Right ventricle myocardium superior (tissue), 1 donor: ENCODE data around the gene MPND. TPM values are rescaled to one million over a fixed set of nuclear protein-coding genes. Genes with fewer than 3 reads are reported as not detected.
A peak's percentile ranks its signal among the peaks of the same experiment; 100 is the strongest.
"Not testable (repeated sequence)": the region's sequence is repeated elsewhere in the genome, so short reads cannot be mapped to it uniquely, and the experiment has no call there.

Source experiments
- ATAC-seq: fragments of 200-7000 bp; cut with Tn5 transposase; one replicate; pipeline ENCODE4 v1.9.1; 2020; ENCODE audit warnings: mild to moderate bottlenecking; ENCODE audit not compliant: poor library complexity
- DNase-seq: peaks from one replicate; pipeline ENCODE4 v3.0.0-alpha.2; 2020
- intact Hi-C: fragments of 100-400 bp; cut with DNase I; formaldehyde crosslinking; loops from one replicate; pipeline ENCODE4 v1.11.2; 2022
- total RNA-seq: library from RNA; stranded (reverse); fragmentation: NEBNext Ultra II Directional; extraction: Animal tissue kit (Norgen Biotek cat#: 25700); gene quantifications from one replicate; pipeline ENCODE4 v1.2.1, GENCODE V29; 2021
- donor health status: DM: no; HTN: yes; CAD: no; lungs with severe emphysema.

MPND gene
- total RNA-seq, 1 donor from 2014 or later, result 16.6 TPM

GRCh38 chr19:4316956-4317355 lies 26.4 kb upstream of the MPND start:
- intact Hi-C loops, result no loop called here
- DNase-seq (no peak), ATAC-seq (no peak)

- ATAC-seq, result no peak
- DNase-seq, result no peak
- intact Hi-C loops, result no loop called here
Observed at GRCh38 chr19:4318460-4318859, 24.9 kb upstream of the MPND start.

DNA sequence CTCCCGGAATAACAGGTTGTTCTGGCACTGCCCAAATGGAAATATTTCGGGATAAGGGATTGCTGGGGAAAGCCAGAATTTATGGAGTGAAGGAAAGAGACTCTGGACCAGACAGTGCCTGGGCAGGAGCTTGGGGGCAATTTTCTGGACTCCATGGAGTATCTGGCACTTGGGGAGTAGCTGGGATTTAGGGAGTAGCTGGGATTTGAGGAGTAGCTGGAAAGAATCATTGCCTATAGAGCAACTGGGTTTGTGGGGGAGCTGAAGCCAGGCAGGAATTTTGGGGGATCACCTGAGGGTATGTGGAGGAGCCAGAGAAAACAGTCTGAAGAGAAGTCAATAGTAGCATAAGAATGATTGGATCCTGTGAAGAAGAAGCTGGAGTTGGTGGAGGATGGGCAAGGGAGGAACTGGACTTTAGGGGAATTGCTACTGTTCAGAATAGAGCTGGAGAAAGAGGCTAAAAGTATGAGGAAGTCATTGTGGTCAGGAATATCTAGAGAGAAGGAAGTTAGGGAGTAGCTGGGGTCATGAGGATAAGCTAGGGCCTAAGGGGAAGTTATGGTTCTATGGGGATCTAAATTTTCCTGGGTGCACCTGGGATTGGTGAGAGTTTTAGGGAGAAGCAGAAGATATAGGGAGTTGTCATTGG lies 24.2 kb upstream of the MPND start:
- ATAC-seq (no peak), DNase-seq (no peak)
- intact Hi-C loops, result no loop called here

DNA sequence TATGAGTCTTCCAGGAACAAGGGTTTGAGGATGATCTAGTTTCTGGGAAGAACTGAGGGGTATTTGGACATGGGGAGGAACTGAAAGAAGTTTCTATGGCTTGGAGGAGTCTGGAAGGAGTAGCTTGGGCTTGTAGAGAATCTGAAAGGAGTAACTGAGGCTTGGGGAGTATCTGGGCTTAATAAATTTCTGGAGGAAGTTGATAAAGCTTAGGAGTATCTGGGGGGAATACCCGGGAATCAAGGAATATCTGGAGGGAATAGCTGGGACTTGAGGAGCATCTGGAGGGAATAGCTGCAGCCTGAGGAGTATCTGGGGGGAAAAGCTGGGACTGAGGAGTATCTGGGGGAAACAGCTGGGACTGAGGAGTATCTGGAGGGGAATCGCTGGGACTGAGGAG lies 22.9 kb upstream of the MPND start:
- intact Hi-C loops, result no loop called here
- ATAC-seq (no peak), DNase-seq (no peak)

DNA sequence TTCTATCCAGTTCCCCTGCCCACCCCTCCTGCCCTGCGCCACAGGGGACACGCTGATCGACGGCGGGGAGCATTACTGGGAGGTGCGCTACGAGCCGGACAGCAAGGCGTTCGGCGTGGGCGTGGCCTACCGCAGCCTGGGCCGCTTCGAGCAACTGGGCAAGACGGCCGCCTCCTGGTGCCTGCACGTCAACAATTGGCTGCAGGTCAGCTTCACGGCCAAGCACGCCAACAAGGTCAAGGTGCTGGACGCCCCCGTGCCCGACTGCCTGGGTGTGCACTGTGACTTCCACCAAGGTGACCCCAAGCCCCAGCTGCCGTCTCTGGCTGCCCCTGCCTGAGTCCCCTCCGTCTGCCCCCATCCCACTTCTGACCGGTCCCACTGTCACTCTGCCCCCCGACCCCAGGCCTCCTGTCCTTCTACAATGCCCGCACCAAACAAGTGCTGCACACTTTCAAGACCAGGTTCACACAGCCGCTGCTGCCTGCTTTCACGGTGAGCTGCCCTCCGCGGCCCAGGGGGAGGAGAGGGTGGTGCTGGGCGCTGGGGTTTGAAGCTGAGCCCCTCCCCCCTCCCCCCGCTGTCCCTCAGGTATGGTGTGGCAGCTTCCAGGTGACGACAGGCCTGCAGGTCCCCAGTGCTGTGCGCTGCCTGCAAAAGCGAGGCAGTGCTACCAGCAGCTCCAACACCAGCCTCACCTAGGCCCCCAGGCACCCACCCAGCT lies 20.3 kb upstream of the MPND start:
- intact Hi-C loops, result no loop called here
- no peak for ATAC-seq
- DNase-seq, result no peak

GRCh38 chr19:4323692-4324091 lies 19.7 kb upstream of the MPND start:
- intact Hi-C loops, result no loop called here
- DNase-seq (no peak), ATAC-seq (no peak)

- DNase-seq, result no peak
- intact Hi-C loops, result no loop called here
- no peak for ATAC-seq
Observed at GRCh38 chr19:4324228-4324627, 19.1 kb upstream of the MPND start.

DNA sequence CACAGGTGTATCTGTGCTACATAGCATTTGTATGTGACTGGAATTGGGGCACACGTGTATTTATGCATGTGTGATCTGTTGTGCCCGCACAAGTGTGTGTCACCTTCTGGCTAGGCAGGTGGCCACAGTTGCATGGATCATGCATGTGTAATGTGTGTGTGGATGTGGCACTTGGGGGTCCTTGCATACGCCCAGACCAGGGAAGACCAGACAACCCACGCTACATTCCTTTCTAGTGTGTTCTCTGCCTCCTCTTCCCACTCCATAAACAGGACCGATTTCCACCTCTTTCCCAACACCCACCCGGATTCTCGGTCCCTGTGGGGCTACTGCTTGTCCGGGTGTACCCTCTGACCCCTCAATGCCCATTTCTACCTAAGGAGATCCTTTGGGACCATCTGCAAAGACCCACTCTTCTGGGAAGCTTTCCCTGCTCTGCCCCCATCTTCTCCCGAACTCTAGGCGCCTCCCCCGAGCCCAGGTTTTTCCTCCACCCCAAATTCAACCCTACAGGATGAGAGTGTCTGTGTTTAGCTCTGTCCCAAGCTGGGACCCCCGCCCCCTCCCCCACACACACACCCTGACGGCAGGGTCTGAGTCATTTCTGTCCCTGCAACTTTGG lies 17.0 kb upstream of the MPND start:
- no peak for ATAC-seq
- intact Hi-C loops, result no loop called here
- DNase-seq, result no peak

GRCh38 chr19:4326837-4327251 lies 16.5 kb upstream of the MPND start:
- ATAC-seq (no peak), DNase-seq (no peak)
- intact Hi-C loops, result no loop called here

DNA sequence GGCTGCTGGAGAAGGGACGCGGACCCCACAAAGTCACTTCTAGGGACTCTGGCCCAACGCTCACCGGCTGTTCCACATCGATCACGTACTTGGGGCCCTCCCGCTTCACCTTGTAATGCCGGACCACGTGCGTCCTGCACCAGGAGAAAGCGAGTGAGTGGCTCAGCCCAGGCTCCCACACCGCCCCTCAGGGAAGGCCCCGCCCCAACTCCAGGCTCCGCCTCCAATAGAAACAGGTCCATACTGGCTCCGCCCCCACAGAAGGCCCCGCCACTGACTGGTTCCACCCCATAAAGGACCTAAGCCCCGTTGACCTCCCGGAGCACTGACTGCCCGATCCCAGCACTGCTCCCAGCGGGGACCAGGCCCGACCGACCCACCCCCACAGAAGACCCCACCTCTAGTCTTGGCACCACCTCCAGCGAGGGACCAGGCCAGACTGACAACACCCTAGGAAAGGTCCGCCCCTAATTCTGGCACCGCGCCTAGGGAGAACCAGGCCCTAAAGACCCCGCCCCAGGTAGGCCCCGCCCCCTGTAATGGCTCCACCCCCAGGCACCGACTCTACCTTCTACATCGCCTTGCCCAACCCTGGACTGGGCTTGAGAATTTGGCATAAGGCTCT lies 16.0 kb upstream of the MPND start:
- intact Hi-C loops, result no loop called here
- peak; percentile 56 for ATAC-seq
- peak; percentile 84 for DNase-seq

DNA sequence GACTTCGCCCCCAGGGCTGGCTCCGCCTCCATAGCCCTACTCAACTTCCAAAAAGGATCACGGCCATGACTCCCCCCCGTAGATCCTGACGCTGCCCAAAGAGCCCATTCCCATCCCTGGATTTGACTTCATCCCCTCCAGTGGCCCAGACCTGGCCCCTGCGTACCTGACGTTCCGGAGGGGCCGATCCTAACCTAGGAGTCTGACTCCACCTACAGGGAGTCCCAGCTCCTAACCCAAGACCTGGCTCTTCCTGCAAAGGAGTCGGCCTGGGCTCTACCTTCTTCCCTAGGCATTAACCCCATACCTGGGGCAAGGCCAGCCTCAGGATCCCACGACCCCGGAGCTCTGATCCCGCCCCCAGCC lies 15.5 kb upstream of the MPND start:
- intact Hi-C loops, result no loop called here
- DNase-seq, result no peak
- peak; percentile 14 for ATAC-seq

DNA sequence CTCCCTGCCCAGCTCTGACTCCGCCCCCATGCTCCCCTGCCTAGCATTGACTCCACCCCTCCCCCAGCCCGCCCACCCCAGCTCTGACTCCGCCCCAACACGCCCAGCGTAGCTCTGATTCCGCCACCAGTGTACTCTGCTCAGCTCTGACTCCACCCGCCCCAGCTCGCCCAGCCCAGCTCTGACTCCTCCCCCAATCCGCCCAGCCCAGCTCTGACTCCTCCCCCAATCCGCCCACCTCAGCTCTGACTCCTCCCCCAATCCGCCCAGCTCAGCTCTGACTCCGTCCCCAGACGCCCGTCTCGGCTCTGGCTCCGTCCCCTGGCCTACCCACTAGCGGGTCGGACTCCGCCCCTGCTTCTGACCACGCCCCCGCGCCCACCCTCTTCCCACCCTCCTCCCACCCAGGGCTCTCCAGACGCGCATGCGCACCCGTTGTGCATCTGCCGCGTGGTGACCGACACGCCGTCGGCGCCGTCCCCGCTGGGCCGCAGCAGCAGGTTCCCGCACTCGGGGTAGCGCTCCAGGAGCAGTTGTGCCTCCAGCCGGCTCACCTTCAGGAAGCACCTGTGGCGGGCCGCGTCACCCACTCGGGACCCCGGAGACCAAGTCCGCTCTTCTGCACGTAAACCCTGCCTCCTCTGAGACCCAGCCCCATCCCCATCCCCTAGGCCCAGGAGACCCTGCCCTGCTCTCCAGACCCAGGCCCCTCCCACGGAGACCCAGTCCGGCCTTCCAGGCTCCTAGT lies 14.9 kb upstream of the MPND start:
- ATAC-seq (peak; percentile 93), DNase-seq (peak; percentile 97)
- intact Hi-C loops, result no loop called here

DNA sequence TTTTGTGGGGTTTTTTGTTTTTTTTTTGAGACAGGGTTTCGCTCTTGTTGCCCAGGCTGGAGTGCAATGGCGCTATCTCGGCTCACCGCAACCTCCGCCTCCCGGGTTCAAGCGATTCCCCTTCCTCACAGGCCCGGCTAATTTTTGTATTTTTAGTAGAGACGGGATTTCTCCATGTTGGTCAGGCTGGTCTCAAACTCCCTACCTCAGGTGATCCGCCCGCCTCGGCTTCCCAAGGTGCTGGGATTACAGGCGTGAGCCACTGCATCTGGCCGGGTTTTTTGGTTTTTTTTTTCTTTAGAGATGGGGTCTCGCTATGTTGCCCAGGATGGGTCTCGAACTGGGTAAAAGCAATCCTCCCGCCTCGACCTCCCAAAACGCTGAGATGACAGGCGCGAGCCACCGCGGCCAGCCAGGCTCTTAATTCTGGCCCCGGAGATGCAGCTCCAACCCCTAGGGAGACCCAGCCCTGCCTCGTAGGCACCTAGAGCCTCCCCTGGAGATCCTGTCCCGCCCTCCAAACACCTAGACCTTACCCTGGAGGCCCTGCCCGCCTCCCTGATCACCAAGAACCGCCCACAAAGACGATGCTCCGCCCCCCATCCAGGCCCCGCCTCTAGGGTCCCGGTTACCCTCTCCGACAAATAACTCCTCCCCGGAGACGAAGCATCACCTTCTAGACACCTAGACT lies 14.2 kb upstream of the MPND start:
- intact Hi-C loops, DNase-seq: not testable (repeated sequence)

DNA sequence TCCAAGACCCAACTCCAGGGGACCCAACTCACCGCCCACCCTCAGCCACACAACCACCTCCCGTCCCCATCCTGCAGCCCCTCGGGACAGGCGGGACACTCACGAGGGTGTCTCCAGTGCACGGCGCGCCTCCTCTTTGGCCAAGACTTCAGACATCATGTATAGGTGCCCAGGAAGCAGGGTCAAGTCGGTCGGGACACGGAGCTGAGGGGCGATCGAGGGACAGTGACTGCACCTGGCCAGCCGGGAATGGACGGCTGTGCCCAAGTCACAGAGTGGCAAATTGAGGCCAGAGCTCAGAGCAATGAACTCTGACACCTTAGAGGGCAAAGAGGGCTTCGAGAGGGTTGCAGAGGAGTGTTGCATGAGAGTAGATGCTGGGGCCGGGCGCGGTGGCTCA lies 13.5 kb upstream of the MPND start:
- ATAC-seq, result no peak
- DNase-seq, result no peak
- intact Hi-C loops, result no loop called here

More for the DNA sequence above, 14.2 kb upstream of the MPND start:
- not testable (repeated sequence) for ATAC-seq

DNA sequence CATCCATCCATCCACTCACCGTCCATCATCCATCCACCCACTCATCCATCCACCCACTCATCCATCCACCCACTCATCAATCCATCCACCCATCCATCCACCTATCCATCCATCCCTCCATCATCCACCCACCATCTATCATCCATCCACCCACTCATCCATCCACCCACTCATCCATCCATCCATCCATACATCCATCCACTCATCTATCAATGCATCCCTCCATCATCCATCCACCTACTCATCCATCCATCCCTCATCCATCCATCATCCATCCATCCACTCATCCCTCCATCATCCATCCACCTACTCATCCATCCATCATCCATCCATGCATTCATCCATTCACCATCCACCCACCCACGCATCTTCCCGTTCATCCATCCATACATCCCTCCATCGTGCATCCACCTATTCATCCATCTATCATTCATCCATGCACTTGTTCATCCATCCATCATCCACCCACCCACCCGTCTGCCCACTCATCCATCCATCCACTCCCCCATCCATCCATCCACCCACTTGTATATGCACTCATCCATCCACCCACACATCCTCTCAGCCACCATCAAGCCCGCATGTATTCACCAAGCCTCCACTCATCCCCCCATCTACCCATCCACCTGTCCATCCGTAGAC lies 8.3 kb upstream of the MPND start:
- intact Hi-C loops, result no loop called here
- DNase-seq (no peak), ATAC-seq (no peak)

DNA sequence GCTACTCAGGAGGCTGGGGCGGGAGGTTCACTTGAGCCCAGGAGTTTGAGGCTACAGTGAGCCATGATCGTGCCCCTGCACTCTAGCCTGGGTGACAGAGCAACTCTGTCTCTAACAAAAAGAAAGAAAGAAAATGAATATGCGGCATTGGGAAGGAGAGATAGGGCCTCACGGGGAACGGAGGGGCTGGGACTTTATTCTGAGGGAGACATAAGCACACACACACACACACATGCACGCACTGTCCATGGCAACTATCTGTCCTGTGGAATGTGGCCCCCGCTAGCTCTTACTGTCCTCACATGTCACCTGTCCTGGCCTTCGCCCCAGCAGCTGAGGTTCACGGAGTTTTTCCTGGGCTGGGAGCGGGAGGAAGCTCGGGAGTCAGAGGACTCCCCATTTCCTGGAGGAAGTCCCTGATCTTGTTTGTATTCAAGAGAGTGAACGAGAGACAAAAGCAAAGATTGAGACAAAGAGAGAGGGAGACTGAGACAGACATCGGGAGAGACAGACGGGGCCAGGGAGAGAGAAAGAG lies 5.4 kb upstream of the MPND start:
- intact Hi-C loops, result no loop called here
- DNase-seq (no peak), ATAC-seq (no peak)

DNA sequence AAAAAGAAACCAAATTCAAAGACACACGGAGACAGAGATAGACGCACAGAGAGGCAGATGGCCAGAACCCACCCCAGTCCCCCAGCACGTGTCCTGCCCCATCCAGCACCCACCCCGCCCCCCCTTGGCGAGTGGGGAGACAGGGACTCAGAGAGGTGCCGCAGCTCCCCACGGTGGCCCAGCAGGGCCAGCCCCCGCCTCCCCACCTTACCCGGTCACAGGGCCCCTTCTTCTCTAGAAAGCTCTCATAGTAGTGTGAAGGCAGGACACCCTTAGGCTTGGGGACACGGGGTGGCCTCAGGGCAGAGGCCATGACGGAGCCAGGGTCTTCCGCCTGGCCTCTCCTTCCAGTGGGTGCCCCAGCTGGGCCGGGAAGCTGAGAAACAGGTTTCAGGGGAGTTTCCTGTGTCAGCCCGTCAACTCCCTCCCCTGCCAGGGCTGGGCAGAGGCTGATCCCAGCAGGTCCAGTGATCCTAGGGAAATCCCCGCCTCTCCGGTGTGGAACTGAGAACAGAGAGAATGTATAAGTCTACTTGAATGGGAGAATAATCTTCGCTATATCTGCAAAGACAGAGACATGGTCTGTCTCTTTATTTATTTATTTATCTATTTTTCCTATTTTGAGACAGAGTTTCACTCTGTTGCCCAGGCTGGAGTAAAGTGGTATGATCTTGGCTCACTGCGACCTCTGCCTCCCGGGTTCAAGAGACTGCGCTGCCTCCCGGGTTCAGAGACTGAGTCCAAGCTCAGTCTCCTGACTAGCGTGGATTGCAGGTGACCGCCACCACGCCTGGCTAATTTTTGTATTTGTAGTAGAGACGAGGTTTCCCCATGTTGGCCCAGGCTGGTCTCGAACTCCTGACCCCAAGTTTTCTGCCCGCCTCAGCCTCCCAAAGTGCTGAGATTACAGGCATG lies 4.7 kb upstream of the MPND start, which contains the start of gene STAP2:
Gene STAP2 (minus strand): TSS at position 387 of the 915 bp plus-strand sequence. CDS start 74 bp downstream, at position 313.
- DNase-seq (peak; percentile 32), ATAC-seq (no peak)
- intact Hi-C loops, result no loop called here
